H1 (cell line): ENCODE measurements around the gene THEMIS. TPM values are rescaled to one million over a fixed set of nuclear protein-coding genes. Genes with fewer than 3 reads are reported as not detected.

Source experiments
- CTCF ChIA-PET: fragments of 300-600 bp; sonication (Branson Sonifier 250); formaldehyde crosslinking; loops from one replicate; lab custom pipeline; 2021; ENCODE audit not compliant: partially characterized antibody; lab: Charles Lee
- POLR2A ChIA-PET: fragments of 300-600 bp; sonication (Branson Sonifier 250); formaldehyde crosslinking; loops from one replicate; lab custom pipeline; 2021; ENCODE audit warnings: inconsistent platforms; ENCODE audit not compliant: partially characterized antibody; lab: Charles Lee
- DNase-seq, 2 experiments: peaks; one replicate each; pipeline versions ENCODE4 v3.0.0 to v3.0.0-alpha.2; 2010 to 2022; ENCODE audit warnings: low spot score in 2 of 2, low read depth in 1 of 2, mixed read lengths in 1 of 2
- FAIRE-seq: peaks from 2 replicates; lab custom pipeline; 2011; peaks lifted over from hg19 to GRCh38; lab: Jason Lieb, UNC
- H2AFZ ChIP-seq: 2 replicates; pipeline ENCODE4 v1.8.1; 2012; ENCODE audit warnings: low read length, inconsistent platforms
- H2AK5ac ChIP-seq: 2 replicates; pipeline ENCODE4 v1.6.1; 2013; ENCODE audit warnings: low read depth, low read length
- H2BK120ac ChIP-seq: replicated peaks from 2 replicates; pipeline ENCODE3; 2013; ENCODE audit warnings: low read depth, low read length, inconsistent platforms
- H2BK12ac ChIP-seq: 2 replicates; pipeline ENCODE4 v1.6.1; 2013; ENCODE audit warnings: low read depth, low read length
- H2BK15ac ChIP-seq: 2 replicates; pipeline ENCODE4 v1.6.1; 2013; ENCODE audit warnings: low read length
- H2BK20ac ChIP-seq: 2 replicates; pipeline ENCODE4 v1.6.1; 2013; ENCODE audit warnings: low read length
- H2BK5ac ChIP-seq: 2 replicates; pipeline ENCODE4 v1.6.1; 2013; ENCODE audit warnings: low read depth, low read length
- H3K14ac ChIP-seq: 2 replicates; pipeline ENCODE4 v1.6.1; 2013; ENCODE audit warnings: inconsistent platforms; ENCODE audit not compliant: insufficient read length
- H3K18ac ChIP-seq: 2 replicates; pipeline ENCODE4 v1.6.1; 2013; ENCODE audit warnings: low read length; ENCODE audit errors: extremely low read depth
- H3K23ac ChIP-seq: 2 replicates; pipeline ENCODE4 v1.6.1; 2013; ENCODE audit warnings: inconsistent platforms; ENCODE audit not compliant: insufficient read length
- H3K23me2 ChIP-seq: 2 replicates; pipeline ENCODE4 v1.6.1; 2013; ENCODE audit warnings: low read depth, low read length
- H3K27ac ChIP-seq: 2 replicates; pipeline ENCODE4 v1.6.1; 2011; ENCODE audit warnings: low read depth, low read length, inconsistent platforms
- H3K27me3 ChIP-seq, 4 experiments: replicated peaks in 1 of 4; 1 replicate in 1 of 4; 2 replicates in 3 of 4; pipeline versions ENCODE4 v1.6.1 to v1.8.1; 2011 to 2013; ENCODE audit warnings: low read length in 3 of 4, mild to moderate bottlenecking in 3 of 4, inconsistent platforms in 2 of 4, mixed read lengths in 2 of 4, moderate library complexity in 1 of 4; ENCODE audit not compliant: control insufficient read depth in 3 of 4, insufficient read depth in 3 of 4; ENCODE audit errors: extremely low read depth in 1 of 4
- H3K36me3 ChIP-seq, 4 experiments: 2 replicates each; pipeline versions ENCODE4 v1.6.1 to v1.8.1; 2011 to 2013; ENCODE audit warnings: mild to moderate bottlenecking in 4 of 4, low read length in 3 of 4, moderate library complexity in 2 of 4, control low read depth in 1 of 4, inconsistent platforms in 1 of 4; ENCODE audit not compliant: insufficient read depth in 4 of 4, control insufficient read depth in 2 of 4
- H3K4ac ChIP-seq: replicated peaks from 2 replicates; pipeline ENCODE3; 2013; ENCODE audit warnings: low read length, low read depth, mixed read lengths, inconsistent platforms; ENCODE audit not compliant: insufficient read length
- H3K4me1 ChIP-seq, 4 experiments: replicated peaks in 1 of 4; 1 replicate in 1 of 4; 2 replicates in 3 of 4; pipeline versions ENCODE4 v1.6.1 to v1.8.1; 2011 to 2013; ENCODE audit warnings: low read length in 3 of 4, inconsistent platforms in 2 of 4, mixed read lengths in 1 of 4; ENCODE audit not compliant: insufficient read depth in 4 of 4, control insufficient read depth in 3 of 4
- H3K4me2 ChIP-seq, 2 experiments: 2 replicates each; pipeline versions ENCODE4 v1.6.1 to v1.8.1; 2011 to 2013; ENCODE audit warnings: low read depth in 2 of 2, low read length in 2 of 2, control low read depth in 1 of 2, inconsistent platforms in 1 of 2, mild to moderate bottlenecking in 1 of 2; ENCODE audit not compliant: insufficient read depth in 1 of 2
- H3K4me3 ChIP-seq, 4 experiments: fragments of 200-600, 300-600 bp in 1 of 4; sonication (generic), shearing (Covaris generic), sonication (Bioruptor Twin) in 1 of 4; 2 replicates each; pipeline versions ENCODE4 v1.5.1 to v1.8.1; 2011 to 2016; ENCODE audit warnings: low read length in 4 of 4, low read depth in 3 of 4, control low read depth in 2 of 4, inconsistent platforms in 2 of 4, mild to moderate bottlenecking in 2 of 4, mixed read lengths in 1 of 4, moderate library complexity in 1 of 4; ENCODE audit not compliant: insufficient read depth in 2 of 4; ENCODE audit errors: extremely low read depth in 1 of 4
- H3K56ac ChIP-seq: replicated peaks from 2 replicates; pipeline ENCODE3; 2013; ENCODE audit warnings: low read depth, mild to moderate bottlenecking, mixed read lengths, low read length, inconsistent platforms; ENCODE audit not compliant: insufficient read length
- H3K79me1 ChIP-seq: 2 replicates; pipeline ENCODE4 v1.6.1; 2013; ENCODE audit warnings: low read depth, low read length, control low read depth
- H3K79me2 ChIP-seq, 2 experiments: 2 replicates each; pipeline versions ENCODE4 v1.6.1 to v1.8.1; 2012 to 2013; ENCODE audit warnings: low read length in 2 of 2, mild to moderate bottlenecking in 2 of 2, inconsistent platforms in 1 of 2; ENCODE audit not compliant: insufficient read depth in 2 of 2, control insufficient read depth in 1 of 2
- H3K9ac ChIP-seq, 4 experiments: replicated peaks in 1 of 4; 1 replicate in 1 of 4; 2 replicates in 3 of 4; pipeline versions ENCODE4 v1.6.1 to v1.8.1; 2011 to 2013; ENCODE audit warnings: low read depth in 3 of 4, low read length in 3 of 4, control low read depth in 2 of 4, mild to moderate bottlenecking in 2 of 4, moderate library complexity in 2 of 4, inconsistent platforms in 1 of 4; ENCODE audit errors: extremely low read depth in 1 of 4
- H3K9me3 ChIP-seq, 2 experiments: 2 replicates each; pipeline versions ENCODE4 v1.6.1 to v1.8.1; 2012 to 2013; ENCODE audit warnings: mild to moderate bottlenecking in 2 of 2, moderate library complexity in 2 of 2, control low read depth in 1 of 2, inconsistent platforms in 1 of 2, low read depth in 1 of 2, low read length in 1 of 2, mixed read lengths in 1 of 2; ENCODE audit not compliant: insufficient read depth in 2 of 2
- H4K20me1 ChIP-seq, 2 experiments: replicated peaks in 1 of 2; 2 replicates each; pipeline versions ENCODE3 to v1.8.1; 2011 to 2013; ENCODE audit warnings: inconsistent platforms in 2 of 2, low read length in 2 of 2, mild to moderate bottlenecking in 1 of 2; ENCODE audit not compliant: insufficient read depth in 2 of 2, control insufficient read depth in 1 of 2
- H4K5ac ChIP-seq: 2 replicates; pipeline ENCODE4 v1.6.1; 2013; ENCODE audit warnings: low read length, low read depth, mixed read lengths, inconsistent platforms; ENCODE audit not compliant: insufficient read length
- H4K8ac ChIP-seq: 2 replicates; pipeline ENCODE4 v1.8.0; 2013; ENCODE audit warnings: mild to moderate bottlenecking, moderate library complexity, low read length, inconsistent platforms; ENCODE audit not compliant: insufficient read depth; ENCODE audit errors: extremely low read depth
- H4K91ac ChIP-seq: replicated peaks from 2 replicates; pipeline ENCODE3; 2013; ENCODE audit warnings: low read length, mixed read lengths, inconsistent platforms; ENCODE audit not compliant: insufficient read length
- ATF2 ChIP-seq: IDR thresholded peaks from 2 replicates; pipeline ENCODE4 v1.6.1; 2012; ENCODE audit warnings: low read length, inconsistent platforms
- CEBPB ChIP-seq: IDR thresholded peaks from 2 replicates; pipeline ENCODE4 v1.6.1; 2012; ENCODE audit warnings: low read depth, low read length
- CHD1 ChIP-seq: IDR thresholded peaks from 2 replicates; pipeline ENCODE4 v1.6.1; 2012; ENCODE audit warnings: low read depth, low read length, improper control_type of control experiment
- HDAC2 ChIP-seq, 2 experiments: fragments of 300-600 bp in 1 of 2; sonication (generic) in 1 of 2; IDR thresholded peaks; 2 replicates each; pipeline ENCODE4 v1.6.1; 2011 to 2012; ENCODE audit warnings: low read depth in 2 of 2, low read length in 2 of 2, mild to moderate bottlenecking in 2 of 2, moderate library complexity in 2 of 2, borderline replicate concordance in 1 of 2, inconsistent platforms in 1 of 2
- HDAC6 ChIP-seq: IDR thresholded peaks from one replicate; pipeline ENCODE4 v1.7.1; 2012; ENCODE audit warnings: low read depth, mild to moderate bottlenecking, inconsistent platforms, low read length, moderate library complexity
- JUND ChIP-seq: IDR thresholded peaks from 2 replicates; pipeline ENCODE4 v1.6.1; 2011; ENCODE audit warnings: mild to moderate bottlenecking, improper control_type of control experiment, low read length
- KDM1A ChIP-seq: fragments of 200-600, 300-600 bp; sonication (generic); IDR thresholded peaks from 2 replicates; pipeline ENCODE4 v1.7.1; 2016; ENCODE audit warnings: mild to moderate bottlenecking, low read length, borderline replicate concordance
- KDM5A ChIP-seq: fragments of 200-600 bp; IDR thresholded peaks from 2 replicates; pipeline ENCODE4 v1.7.1; 2012; ENCODE audit warnings: mild to moderate bottlenecking, low read length, inconsistent platforms, mixed read lengths
- POU5F1 ChIP-seq: IDR thresholded peaks from 2 replicates; pipeline ENCODE4 v1.6.1; 2011; ENCODE audit warnings: low read depth, mild to moderate bottlenecking, low read length, moderate library complexity
- SAP30 ChIP-seq: fragments of 300-600 bp; sonication (generic); IDR thresholded peaks from 2 replicates; pipeline ENCODE4 v1.7.1; 2012; ENCODE audit warnings: low read length, moderate library complexity, mild to moderate bottlenecking, inconsistent platforms; ENCODE audit not compliant: insufficient read depth, insufficient replicate concordance
- SUZ12 ChIP-seq: fragments of 200-600 bp; sonication (generic); IDR thresholded peaks from 2 replicates; pipeline ENCODE4 v1.6.1; 2012; ENCODE audit warnings: mild to moderate bottlenecking, inconsistent platforms, low read length, moderate library complexity, mixed read lengths
- TEAD4 ChIP-seq: IDR thresholded peaks from 2 replicates; pipeline ENCODE4 v1.6.1; 2012; ENCODE audit warnings: low read depth, low read length, inconsistent platforms, mixed read lengths
- WGBS, 2 experiments: shearing (Covaris generic) in 1 of 2; methylation state at CpG; one replicate each; pipeline versions ENCODE4 v1.1.6 to v1.1.7; 2013 to 2015; ENCODE audit warnings: low lambda C conversion rate in 2 of 2, mixed read lengths in 2 of 2, inconsistent platforms in 1 of 2, low coverage in 1 of 2, missing lambda C conversion rate in 1 of 2; ENCODE audit not compliant: insufficient replicate concordance in 2 of 2, insufficient coverage in 1 of 2, insufficient read length in 1 of 2; ENCODE audit errors: extremely low coverage in 1 of 2, missing lambda C conversion rate in 1 of 2; 5-methylcytosine and 5-hydroxymethylcytosine counted together
- polyA plus RNA-seq, 7 experiments: library from polyadenylated mRNA; depleted of rRNA in 3 of 7; stranded (reverse) in 5 of 7; unstranded in 2 of 7; fragments of >200 nt in 5 of 7; fragments of 200-250 nt in 2 of 7; gene quantifications; 1 replicate in 5 of 7; 2 replicates in 1 of 7; 4 replicates in 1 of 7; pipeline versions ENCODE4 v1.2.1 to v1.2.3, GENCODE V29; 2011 to 2013; ENCODE audit warnings: missing spikeins in 2 of 7, mixed read lengths in 2 of 7
- total RNA-seq: library from RNA; stranded (reverse); fragmentation: NEBNext Ultra II Directional; extraction: Animal tissue kit (Norgen Biotek cat#: 25700); gene quantifications from 2 replicates; pipeline ENCODE4 v1.2.1, GENCODE V29; 2021

THEMIS gene
- total and polyA plus RNA-seq, 2 of the 8 experiments (the other 6 are each of a cell fraction or from before 2014, with no cell fraction given), result not detected

GRCh38 chr6:127834136-127834535, 66.7 kb downstream of the THEMIS start:
- Histone ChIP-seq H4K8ac (no peak overlapping the region), H3K79me2 (no peaks in the 10 kb centered on the region), H3K18ac (no peak overlapping the region), H3K9me3 (no peaks in the 10 kb centered on the region), H4K91ac (no peak overlapping the region), H3K4me1 (no peaks in the 10 kb centered on the region), H2BK120ac (no peak overlapping the region), H2BK20ac (no peak overlapping the region), H3K14ac (no peak overlapping the region), H3K79me1 (no peaks in the 10 kb centered on the region), H3K27me3 (peaks cover 0 to 3% (median 0%) of the 10 kb centered on the region in 4 experiments; a peak in 1 of 7 replicates), H2BK5ac (no peak overlapping the region), H2AK5ac (no peak overlapping the region), H2BK12ac (no peak overlapping the region), H4K5ac (no peak overlapping the region), H3K4me2 (no peak overlapping the region), H3K4me3 (no peak overlapping the region), H3K27ac (no peak overlapping the region), H2AFZ (no peak overlapping the region), H3K36me3 (no peaks in the 10 kb centered on the region), H3K23me2 (no peaks in the 10 kb centered on the region), H3K4ac (no peak overlapping the region), H3K23ac (no peak overlapping the region), H3K9ac (no peak overlapping the region), H2BK15ac (no peak overlapping the region), H3K56ac (no peak overlapping the region), H4K20me1 (no peaks in the 10 kb centered on the region)
- DNase-seq (no peak), FAIRE-seq (no peak)
- 90% methylated on average over 6 of the region's 7 CpGs; no CpG with 5 or more reads in 1 of the 2 experiments for WGBS, 2 experiments
- ChIA-PET POLR2A (no interaction called here), CTCF (interaction anchor here (5.0 kb wide), 1 partner anchor 21 kb away, joined by 22 read pairs; no protein-coding TSS in a partner anchor)
- TF ChIP-seq KDM1A, result no peak
- no peak for TF ChIP-seq HDAC2 (IDR thresholded peaks at IDR 0.05; ENCODE audit: borderline replicate concordance in 1 of 2, low read depth in 2 of 2, low read length in 2 of 2)
- TF ChIP-seq POU5F1, result no peak
- no peak for TF ChIP-seq JUND
- TF ChIP-seq CHD1, result no peak
- TF ChIP-seq TEAD4, result no peak
- no peak for TF ChIP-seq KDM5A
- TF ChIP-seq SAP30, result no peak
- TF ChIP-seq HDAC6, result no peak
- TF ChIP-seq SUZ12, result no peak
- no peak for TF ChIP-seq CEBPB
- TF ChIP-seq ATF2, result no peak
